IPS-NIHi7 (cell line): ENCODE measurements around the gene CHCHD6.

Source experiments
- DNase-seq: peaks from one replicate; pipeline ENCODE4 v3.0.0; 2012; ENCODE audit warnings: mixed read lengths; ENCODE audit errors: extremely low spot score

CHCHD6 gene

GRCh38 chr3:126704494-126705214 is 614 bp downstream of the CHCHD6 start:
- no peak for DNase-seq

DNA sequence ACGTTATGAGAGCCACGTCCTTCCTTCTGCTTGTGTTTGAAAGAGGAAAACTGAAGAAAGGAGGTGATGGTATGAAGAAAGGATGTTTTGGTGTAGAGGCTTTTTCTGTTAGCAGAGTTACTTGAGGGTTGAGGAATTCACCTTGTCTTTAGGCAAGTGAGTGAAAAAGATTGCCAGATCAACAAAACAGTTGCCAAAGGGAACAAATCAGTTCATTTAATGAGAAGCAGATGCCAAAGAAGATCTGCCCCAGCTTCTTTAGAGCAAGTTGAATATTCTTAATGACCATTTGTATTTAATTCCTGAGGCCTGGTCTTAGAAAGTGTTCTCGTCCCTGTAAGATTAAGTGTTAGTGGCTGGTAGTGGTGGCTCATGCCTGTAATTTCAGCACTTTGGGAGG is 2.6 kb downstream of the CHCHD6 start:
- DNase-seq: no peak

DNA sequence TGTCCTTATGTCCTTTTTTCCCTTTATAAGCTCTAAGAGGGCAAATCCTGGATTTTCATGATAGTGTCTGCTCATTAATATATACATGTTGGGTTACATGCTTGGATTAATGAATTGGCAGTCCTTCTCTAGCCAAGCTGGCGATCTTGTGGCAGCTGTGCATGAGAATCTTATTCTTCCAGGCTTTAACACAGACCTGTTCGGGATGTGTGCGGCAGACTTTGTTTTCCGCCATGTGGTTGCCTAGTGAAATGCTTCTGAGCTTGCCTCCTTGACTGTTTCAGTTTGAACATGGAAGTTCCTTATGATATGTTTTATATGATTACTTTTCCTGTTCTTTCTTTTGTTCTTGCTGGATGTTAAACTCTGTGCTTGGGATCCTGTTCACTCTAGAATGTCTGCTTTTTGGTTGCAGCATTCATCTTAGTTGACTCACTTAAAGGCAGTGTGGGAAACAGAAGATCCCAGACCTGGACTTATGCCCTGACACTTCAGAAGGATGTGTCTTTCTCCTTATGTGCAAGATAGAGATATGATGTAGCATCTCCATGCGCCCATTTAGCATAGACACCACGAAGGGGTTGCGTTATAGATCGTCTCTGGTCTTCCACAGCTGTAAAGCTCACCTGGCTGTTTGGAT is 7.2 kb downstream of the CHCHD6 start:
- peak; percentile 8 for DNase-seq

DNA sequence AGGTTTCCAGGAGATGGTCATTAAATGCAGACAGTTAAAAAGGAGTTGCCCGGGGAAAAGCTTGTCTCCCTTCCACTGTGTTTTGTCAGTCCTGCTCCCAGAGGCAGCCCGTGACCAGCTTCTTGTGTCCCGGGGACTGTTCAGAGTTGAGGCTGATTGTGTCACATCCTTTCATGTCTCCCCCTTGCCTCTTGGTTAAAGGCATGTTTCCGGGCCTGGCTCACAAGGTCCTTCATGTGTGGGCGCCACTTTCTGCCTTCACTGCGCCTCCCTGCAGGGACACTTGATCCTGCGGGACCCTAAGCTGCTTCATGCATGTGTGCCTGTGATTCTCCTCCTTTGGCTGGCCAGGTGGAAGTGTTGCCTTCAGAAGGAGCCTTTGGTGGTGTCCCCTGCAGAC is 9.2 kb downstream of the CHCHD6 start:
- DNase-seq: peak; percentile 7

DNA sequence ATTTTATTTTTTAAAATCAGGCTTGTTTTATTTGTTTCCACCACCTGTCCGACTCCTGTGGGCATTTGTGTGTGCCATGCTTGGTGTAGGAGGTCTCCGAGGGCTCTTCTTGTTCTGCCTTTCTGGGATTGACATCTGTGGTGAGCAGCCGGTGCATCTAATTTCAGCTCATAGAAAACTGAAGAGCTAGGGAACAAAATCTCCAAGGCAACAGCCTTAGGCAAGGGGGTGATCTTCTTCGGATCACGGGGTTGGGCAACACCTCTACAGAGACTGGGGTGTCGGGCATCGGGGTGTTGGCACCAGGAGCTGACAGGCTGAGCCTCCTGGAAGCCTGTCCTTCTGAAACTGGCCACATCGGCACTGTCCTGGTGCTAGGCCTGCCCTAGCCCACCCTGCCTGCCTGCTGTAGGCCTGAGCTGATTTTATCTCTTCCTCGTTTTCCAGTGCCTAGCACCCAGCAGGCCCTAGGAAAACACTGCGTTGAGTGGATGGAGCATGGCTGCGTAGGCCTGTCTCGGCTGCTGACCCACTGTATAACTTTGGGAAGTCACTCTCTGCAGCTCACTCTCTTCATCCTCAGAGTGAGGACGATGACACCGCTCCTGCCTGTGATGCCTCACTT is 10.3 kb downstream of the CHCHD6 start:
- peak; percentile 10 for DNase-seq

- no peak for DNase-seq
These were observed 10.9 kb downstream of the CHCHD6 start for GRCh38 chr3:126714921-126715320.

DNA sequence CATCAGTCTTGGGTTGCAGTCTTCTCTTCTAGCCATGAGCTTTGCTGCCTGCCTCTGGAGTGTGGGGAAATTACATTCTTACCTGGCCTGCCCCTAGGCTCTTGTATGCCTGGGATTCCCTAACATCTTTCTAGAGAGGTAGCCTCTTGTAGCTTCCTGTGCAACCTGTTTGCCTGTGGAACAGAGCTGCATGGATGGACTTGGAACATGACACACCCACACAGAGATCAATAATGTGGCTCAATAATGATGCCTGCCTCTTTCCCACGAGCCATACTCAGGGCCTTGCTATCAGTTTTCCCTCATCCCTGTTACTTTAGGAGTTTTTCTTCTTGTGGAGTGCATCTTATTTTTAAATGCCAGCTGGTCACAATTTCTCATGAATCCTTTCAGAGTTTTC is 11.4 kb downstream of the CHCHD6 start:
- DNase-seq: no peak

DNA sequence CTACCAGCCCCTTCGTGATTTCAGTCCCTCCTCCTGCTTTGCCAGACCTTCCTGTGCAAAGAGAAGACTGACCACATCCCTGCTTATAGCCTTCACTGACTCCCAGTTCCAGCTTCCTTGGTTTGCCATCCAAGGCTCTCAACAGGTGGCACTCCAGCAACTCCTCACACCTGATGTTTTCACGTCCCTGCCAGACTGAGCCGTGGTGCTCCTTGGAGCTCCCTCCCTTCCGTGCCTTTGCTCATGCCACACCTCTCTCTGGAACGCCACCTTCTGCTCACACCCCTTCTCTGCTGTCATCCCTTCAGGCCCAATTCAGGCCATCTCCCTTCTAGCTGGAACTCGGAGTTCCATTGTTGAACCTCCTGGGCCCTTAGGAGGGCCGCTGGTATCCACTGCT is 12.0 kb downstream of the CHCHD6 start:
- no peak for DNase-seq

DNA sequence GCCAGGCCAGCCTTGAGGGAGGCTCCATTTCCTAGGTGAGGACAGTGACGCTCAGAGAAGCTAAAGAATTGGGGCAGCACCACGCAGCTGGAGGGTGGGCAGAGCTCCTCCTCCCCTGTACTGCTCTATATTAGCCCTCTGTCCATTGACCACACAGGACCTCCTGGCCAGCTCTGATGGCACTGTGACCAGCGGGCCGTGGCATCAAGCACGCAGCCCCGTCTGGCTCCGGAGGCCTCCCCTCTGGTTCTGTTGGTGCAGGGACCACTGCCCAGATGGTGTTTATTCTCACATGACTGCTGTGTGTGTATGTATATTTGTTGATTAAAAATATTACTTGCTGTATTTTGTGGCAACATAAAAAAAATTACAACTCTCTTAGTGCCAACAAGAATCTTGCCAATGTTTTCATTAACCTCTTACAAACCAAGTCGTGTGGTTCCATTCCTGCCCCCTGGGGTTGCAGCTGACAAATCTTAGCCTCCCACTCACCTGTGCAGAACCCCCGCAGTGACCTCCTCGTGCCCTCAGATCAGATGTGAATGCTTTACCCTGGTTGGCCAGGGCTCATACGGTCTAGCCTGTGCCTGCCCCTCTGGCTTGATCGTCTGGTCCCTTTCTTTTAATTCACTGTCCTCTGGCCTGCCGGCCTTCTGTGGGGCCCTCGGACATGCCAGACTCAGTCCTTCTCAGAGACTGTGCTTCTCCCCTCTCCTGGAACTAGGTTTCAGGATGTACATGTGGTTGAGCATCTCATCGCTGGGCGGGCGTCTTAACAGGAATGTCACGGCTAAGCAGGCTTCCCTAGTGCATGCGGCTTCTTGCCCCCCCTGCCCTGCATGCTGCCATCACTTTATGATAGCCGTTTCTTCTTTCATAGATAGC is 14.8 kb downstream of the CHCHD6 start:
- DNase-seq: no peak

DNA sequence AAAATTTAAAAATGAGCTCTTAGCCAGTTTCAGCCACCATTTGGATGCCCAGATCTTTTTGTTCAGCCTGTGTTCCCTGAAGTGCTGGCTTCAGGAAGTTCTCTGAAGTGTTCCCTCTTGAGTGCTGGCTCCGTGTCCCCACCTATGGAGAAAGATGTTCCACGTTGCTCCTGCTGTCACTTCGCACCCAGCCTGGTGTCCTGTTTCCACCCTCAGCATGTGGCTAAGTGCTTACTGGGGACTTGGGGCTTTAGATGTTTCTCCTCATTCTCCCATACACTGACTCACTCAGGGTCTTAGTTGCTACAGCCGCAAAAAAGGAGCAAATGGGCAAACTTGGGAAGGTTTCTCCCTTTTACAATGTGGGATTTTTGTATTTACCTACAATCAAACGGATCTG is 16.6 kb downstream of the CHCHD6 start:
- DNase-seq: no peak

GRCh38 chr3:126721246-126721645 is 17.2 kb downstream of the CHCHD6 start:
- no peak for DNase-seq

- DNase-seq: no peak
These were observed 19.2 kb downstream of the CHCHD6 start for GRCh38 chr3:126723237-126723636.

- no peak for DNase-seq
These were observed 19.8 kb downstream of the CHCHD6 start for GRCh38 chr3:126723801-126724200.

DNA sequence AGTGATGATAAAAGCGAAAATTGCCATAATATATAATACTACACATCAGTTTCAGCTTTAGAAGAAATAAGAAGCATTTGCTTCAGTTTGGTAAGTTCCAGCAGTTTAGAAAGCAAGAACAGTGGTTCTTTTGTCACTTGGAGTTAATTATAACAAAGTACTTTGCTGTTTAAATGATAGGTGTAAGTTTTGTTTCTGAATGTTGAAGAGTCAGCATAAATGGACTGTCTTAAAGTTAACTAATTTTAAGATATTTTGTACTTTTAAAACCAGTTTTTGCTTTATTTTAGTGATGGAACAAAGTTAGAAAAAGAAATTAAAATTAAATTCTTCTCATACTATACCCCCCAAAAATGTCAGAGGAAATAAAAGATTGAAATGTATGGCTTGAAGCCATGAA is 24.6 kb downstream of the CHCHD6 start:
- DNase-seq: no peak

- DNase-seq: no peak
These were observed 26.3 kb downstream of the CHCHD6 start for GRCh38 chr3:126730376-126730775.

DNA sequence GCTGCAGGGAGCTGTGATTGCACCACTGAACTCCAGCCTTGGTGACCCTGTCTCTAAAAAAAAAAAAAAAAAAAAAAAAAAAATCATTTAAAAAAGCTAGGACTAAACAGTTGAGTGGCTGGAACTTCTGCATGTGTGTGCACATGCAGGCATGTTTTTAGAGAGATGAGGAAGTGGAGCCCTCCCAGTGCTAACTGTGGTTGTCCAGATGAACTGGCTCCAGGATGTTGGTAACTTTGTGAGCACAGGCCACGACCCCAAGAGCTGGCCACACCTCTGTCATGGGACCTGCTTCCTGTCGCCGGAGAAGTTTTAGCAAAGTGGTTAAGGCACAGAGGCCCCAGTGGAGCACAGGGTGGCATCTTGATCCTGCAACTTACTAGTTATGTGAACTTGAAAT is 27.0 kb downstream of the CHCHD6 start:
- DNase-seq: no peak

- no peak for DNase-seq
These were observed 28.4 kb downstream of the CHCHD6 start for GRCh38 chr3:126732281-126733060.

DNA sequence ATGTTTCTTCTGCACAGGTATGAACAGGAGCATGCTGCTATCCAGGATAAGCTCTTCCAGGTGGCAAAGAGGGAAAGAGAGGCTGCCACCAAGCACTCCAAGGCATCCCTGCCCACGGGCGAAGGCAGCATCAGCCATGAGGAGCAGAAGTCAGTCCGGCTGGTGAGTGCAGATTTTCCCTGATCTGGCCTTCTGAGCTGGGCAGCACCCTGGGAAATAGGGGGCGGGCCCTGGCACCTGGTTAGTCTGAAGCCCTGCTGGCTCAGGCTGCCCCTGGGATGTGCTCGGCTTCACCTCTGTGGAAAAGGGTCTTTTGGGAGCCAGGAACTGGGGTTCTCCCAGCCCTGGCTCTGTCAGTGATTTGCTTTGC is 29.0 kb downstream of the CHCHD6 start:
- DNase-seq: no peak

GRCh38 chr3:126734106-126734723 is 30.2 kb downstream of the CHCHD6 start:
- no peak for DNase-seq

- DNase-seq: peak; percentile 26
These were observed 33.5 kb downstream of the CHCHD6 start for GRCh38 chr3:126737527-126737926.

DNA sequence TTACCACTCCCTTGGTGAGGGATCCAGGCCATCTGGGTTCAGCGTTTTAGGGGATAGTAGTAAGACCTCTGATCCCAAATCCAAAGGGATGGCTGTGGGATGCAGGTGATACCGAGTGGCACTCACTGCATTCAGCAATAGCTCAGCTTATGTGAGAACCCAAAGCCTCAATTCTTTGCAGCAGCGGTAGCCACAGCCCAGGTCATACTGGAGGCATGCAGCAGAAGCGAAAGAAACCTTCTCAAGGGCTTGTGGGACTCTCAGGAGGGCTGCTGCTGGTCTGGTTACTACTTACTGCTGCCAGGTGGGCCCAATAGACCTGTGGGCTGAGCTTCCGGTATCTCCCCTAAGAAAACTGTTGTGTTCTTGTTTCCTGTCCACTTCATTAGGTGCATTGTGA is 38.0 kb downstream of the CHCHD6 start:
- no peak for DNase-seq
